ENCODE data around the gene C1QTNF7. TPM values are rescaled to one million over a fixed set of nuclear protein-coding genes. Genes with fewer than 3 reads are reported as not detected.

C1QTNF7 gene
- total RNA-seq, 1 experiment from 2014 or later: not detected

GRCh38 chr4:15479089-15479912, 51.5 kb downstream of the C1QTNF7 start:
- peaks cover 8% of the 10 kb centered on the region; the same call in 1 of the 2 replicates for H3K4me1 ChIP-seq (ENCODE audit: insufficient read depth, low read length)
- TF ChIP-seq EZH2 (IDR thresholded peaks at IDR 0.05; ENCODE audit: low read length, unreplicated experiment): no peak
- TF ChIP-seq EZH2phosphoT487 (IDR thresholded peaks at IDR 0.05; ENCODE audit: borderline replicate concordance, low read length): no peak
- peak; percentile 75 for TF ChIP-seq CTCF (conservative IDR thresholded peaks at IDR 0.05; ENCODE audit: low read depth, low read length)
- H3K79me2 ChIP-seq (ENCODE audit: low read length): peaks cover 11% of the 10 kb centered on the region
- no peaks in the 10 kb centered on the region for H3K9me3 ChIP-seq (ENCODE audit: low read length)
- peak overlapping the region; percentile 76 for H3K27ac ChIP-seq (ENCODE audit: low read length)
- peak overlapping the region; percentile 92 for H3K4me2 ChIP-seq (ENCODE audit: low read length)
- peak overlapping the region; percentile 80 for H2AFZ ChIP-seq (ENCODE audit: low read length)
- no TSS peak for BruUV-seq (replicated peaks)
- H3K9ac ChIP-seq (ENCODE audit: low read length): peak overlapping the region; percentile 81
- ChIA-PET CTCF (interaction anchor here (0.6 to 1.5 kb wide), 4 partner anchors 55 to 477 kb away, joined by 3 to 7 read pairs (median 5); no protein-coding TSS in a partner anchor), POLR2A (ENCODE audit: unreplicated experiment) (no interaction called here)
- H3K4me3 ChIP-seq (ENCODE audit: low read length): peak overlapping the region; percentile 75
- H3F3A ChIP-seq (ENCODE audit: low read length, unreplicated experiment): no peaks in the 10 kb centered on the region
- peak; percentile 81 for DNase-seq
- no peaks in the 10 kb centered on the region for H4K20me1 ChIP-seq (ENCODE audit: low read length)
- ATAC-seq: peak; percentile 83
- no peaks in the 10 kb centered on the region for H3K27me3 ChIP-seq (ENCODE audit: low read length)
- H3K36me3 ChIP-seq (ENCODE audit: low read depth, low read length): no peaks in the 10 kb centered on the region
- intact Hi-C loops (cut with micrococcal nuclease): loop anchor here (1.0 to 10.0 kb wide), 5 partner anchors 172 to 526 kb away; no protein-coding TSS in a partner anchor
- H3K9me2 ChIP-seq (replicated peaks; ENCODE audit: low read length): no peaks in the 10 kb centered on the region

- Histone ChIP-seq H3K79me2 (ENCODE audit: low read length) (peaks cover 11% of the 10 kb centered on the region), H2AFZ (ENCODE audit: low read length) (peak overlapping the region; percentile 80), H3K4me1 (ENCODE audit: insufficient read depth, low read length) (peaks cover 8% of the 10 kb centered on the region; the same call in 1 of the 2 replicates), H3K9ac (ENCODE audit: low read length) (peak overlapping the region; percentile 81), H3K27ac (ENCODE audit: low read length) (peak overlapping the region; percentile 76), H3K36me3 (ENCODE audit: low read depth, low read length) (no peaks in the 10 kb centered on the region), H4K20me1 (ENCODE audit: low read length) (no peaks in the 10 kb centered on the region), H3F3A (ENCODE audit: low read length, unreplicated experiment) (no peaks in the 10 kb centered on the region), H3K27me3 (ENCODE audit: low read length) (no peaks in the 10 kb centered on the region), H3K9me2 (replicated peaks; ENCODE audit: low read length) (no peaks in the 10 kb centered on the region), H3K4me2 (ENCODE audit: low read length) (peak overlapping the region; percentile 92), H3K9me3 (ENCODE audit: low read length) (no peaks in the 10 kb centered on the region), H3K4me3 (ENCODE audit: low read length) (peak overlapping the region; percentile 75)
- intact Hi-C loops (cut with micrococcal nuclease): loop anchor here (1.0 to 10.0 kb wide), 5 partner anchors 171 to 525 kb away; no protein-coding TSS in a partner anchor
- DNase-seq (no peak), ATAC-seq (no peak)
- CTCF ChIA-PET: interaction anchor here (0.6 to 1.5 kb wide), 4 partner anchors 55 to 476 kb away, joined by 3 to 7 read pairs (median 5); no protein-coding TSS in a partner anchor
- BruUV-seq (replicated peaks): TSS peak; percentile 40
- POLR2A ChIA-PET (ENCODE audit: unreplicated experiment): no interaction called here
- TF ChIP-seq EZH2 (IDR thresholded peaks at IDR 0.05; ENCODE audit: low read length, unreplicated experiment) (no peak), CTCF (conservative IDR thresholded peaks at IDR 0.05; ENCODE audit: low read depth, low read length) (no peak), EZH2phosphoT487 (IDR thresholded peaks at IDR 0.05; ENCODE audit: borderline replicate concordance, low read length) (no peak)
These were observed 52.0 kb downstream of the C1QTNF7 start for GRCh38 chr4:15479913-15480185.

Measured in PC-3 (cell line).